RWPE1 (cell line): ENCODE data around the gene KNTC1.
A peak's percentile ranks its signal among the peaks of the same experiment; 100 is the strongest.
"Not testable (repeated sequence)": the region's sequence is repeated elsewhere in the genome, so short reads cannot be mapped to it uniquely, and the experiment has no call there.

Source experiments
- CTCF ChIA-PET: fragments of 350-600 bp; sonication (Branson Sonifier 250); formaldehyde crosslinking; extraction: SDS; loops from one replicate; lab custom pipeline; 2021; lab: Yijun Ruan, JAX
- POLR2A ChIA-PET: fragments of 400-600 bp; formaldehyde crosslinking; extraction: SDS; loops from one replicate; lab custom pipeline; 2020; ENCODE audit warnings: antibody characterized with exemption; ENCODE audit not compliant: low non-redundant PET; lab: Yijun Ruan, JAX
- DNase-seq: peaks from one replicate; pipeline ENCODE4 v3.0.0; 2012; ENCODE audit warnings: low spot score
- H3K27ac ChIP-seq: fragments of 450-650 bp; 2 replicates; pipeline ENCODE4 v1.5.1; 2017
- CTCF ChIP-seq: fragments of 450-650 bp; conservative IDR thresholded peaks from 2 replicates; pipeline ENCODE4 v1.5.1; 2017; ENCODE audit warnings: low read depth, mild to moderate bottlenecking

KNTC1 gene

GRCh38 chr12:122489038-122489437 lies 38.0 kb upstream of the KNTC1 start:
- no peak for TF ChIP-seq CTCF
- no peak overlapping the region for H3K27ac ChIP-seq
- CTCF ChIA-PET, result interaction anchor here (0.5 to 0.6 kb wide), 2 partner anchors 71 to 499 kb away, joined by 3 to 5 read pairs; no protein-coding TSS in a partner anchor
- POLR2A ChIA-PET, result no interaction called here
- DNase-seq, result no peak

- DNase-seq, result no peak
- no peak for TF ChIP-seq CTCF
- POLR2A ChIA-PET, result no interaction called here
Observed at GRCh38 chr12:122491991-122492390, 35.1 kb upstream of the KNTC1 start.

GRCh38 chr12:122493222-122493621 lies 33.8 kb upstream of the KNTC1 start:
- CTCF ChIA-PET, result not testable (repeated sequence)

More at GRCh38 chr12:122491991-122492390, 35.1 kb upstream of the KNTC1 start:
- H3K27ac ChIP-seq, result no peak overlapping the region
- CTCF ChIA-PET, result interaction anchor here (0.6 kb wide), 3 partner anchors 18 to 57 kb away, joined by 3 to 4 read pairs (median 4); no protein-coding TSS in a partner anchor

GRCh38 chr12:122495258-122495657 lies 31.8 kb upstream of the KNTC1 start:
- CTCF ChIA-PET, result no interaction called here
- TF ChIP-seq CTCF, result no peak
- no peak for DNase-seq
- POLR2A ChIA-PET, result no interaction called here
- peak overlapping the region; percentile 15; the same call in 1 of the 2 replicates for H3K27ac ChIP-seq

More at GRCh38 chr12:122493222-122493621, 33.8 kb upstream of the KNTC1 start:
- POLR2A ChIA-PET, DNase-seq, H3K27ac ChIP-seq: not testable (repeated sequence)

- POLR2A ChIA-PET, result interaction anchor here (0.7 to 1.1 kb wide), 3 partner anchors 19 to 103 kb away, joined by 3 read pairs; partner anchors contain the start of genes KNTC1 and RSRC2
Observed at GRCh38 chr12:122499991-122500684, 26.9 kb upstream of the KNTC1 start.

GRCh38 chr12:122500685-122501488 lies 26.2 kb upstream of the KNTC1 start, which contains the start of gene ZCCHC8:
TSS of gene ZCCHC8 (minus strand) at chr12:122500932. CDS start at chr12:122500840, 92 bp downstream.
- TF ChIP-seq CTCF, result no peak
- H3K27ac ChIP-seq, result peak within 1 kb of the TSS; percentile 99
- peak; percentile 95 for DNase-seq
- ChIA-PET CTCF (interaction anchor here (0.6 to 1.0 kb wide), 4 partner anchors 67 to 294 kb away, joined by 3 to 7 read pairs (median 3); no protein-coding TSS in a partner anchor), POLR2A (interaction anchor here (0.6 to 1.1 kb wide), 3 partner anchors 20 to 165 kb away, joined by 3 to 7 read pairs (median 3); partner anchors contain the start of genes KNTC1 and RSRC2)

More at GRCh38 chr12:122499991-122500684, 26.9 kb upstream of the KNTC1 start:
- peak overlapping the region; percentile 99 for H3K27ac ChIP-seq
- DNase-seq, result peak; percentile 68
- CTCF ChIA-PET, result interaction anchor here (0.6 to 1.0 kb wide), 5 partner anchors 67 to 256 kb away, joined by 3 to 7 read pairs (median 4); no protein-coding TSS in a partner anchor
- no peak for TF ChIP-seq CTCF
